ENCODE data around the gene PDE9A.

The PDE9A gene

GRCh38 chr21:42653231-42654061, at the start of gene PDE9A:
PDE9A (plus strand) TSS chr21:42653621; CDS start chr21:42653815, 194 bp downstream.
- Mint-ChIP-seq H3K9me3 (no peaks in the 10 kb centered on the region), H3K27ac (peak within 1 kb of the TSS; percentile 85 to 98 (median 93)), H3K4me3 (peak within 1 kb of the TSS; percentile 91 to 94 (median 92)), H3K36me3 (ENCODE audit: low read depth) (peaks cover 3% of the 10 kb centered on the region), H3K27me3 (ENCODE audit: low read depth) (no peaks in the 10 kb centered on the region), H3K4me1 (peaks cover 40% of the 10 kb centered on the region)
- no peak for TF ChIP-seq CTCF (IDR thresholded peaks at IDR 0.05; ENCODE audit: unreplicated experiment in 3 of 3)

DNA sequence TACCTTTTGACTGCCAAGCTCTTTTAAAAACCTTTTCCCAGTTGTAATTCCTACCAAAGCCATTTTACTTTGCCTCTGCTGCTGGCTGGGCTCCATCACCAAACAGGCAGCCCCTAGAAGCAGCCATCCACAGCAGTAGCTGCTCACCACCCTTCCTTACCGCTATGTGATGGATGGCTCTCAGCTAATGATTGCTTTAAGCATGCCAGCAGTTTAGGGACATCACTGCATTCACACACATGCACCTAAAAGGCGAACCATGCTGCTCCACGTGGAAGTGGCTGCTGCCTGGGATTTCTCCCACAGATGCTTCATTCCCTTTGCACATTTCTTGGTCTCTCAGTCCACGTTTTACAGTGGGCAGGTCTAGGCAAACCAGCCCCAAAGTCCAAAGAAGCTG, 46.3 kb upstream of the PDE9A start:
- H3K4me1 Mint-ChIP-seq, result no peaks in the 10 kb centered on the region
- TF ChIP-seq CTCF (IDR thresholded peaks at IDR 0.05; ENCODE audit: unreplicated experiment in 3 of 3), result no peak
- H3K36me3 Mint-ChIP-seq (ENCODE audit: low read depth), result peaks cover 7% of the 10 kb centered on the region
- H3K4me3 Mint-ChIP-seq, result no peak overlapping the region
- H3K27ac Mint-ChIP-seq, result peak overlapping the region; percentile 43 to 91 (median 82)
- peaks cover 7% of the 10 kb centered on the region for H3K27me3 Mint-ChIP-seq (ENCODE audit: low read depth)
- peaks cover 21% of the 10 kb centered on the region for H3K9me3 Mint-ChIP-seq

GRCh38 chr21:42607525-42608102, 45.8 kb upstream of the PDE9A start:
- H3K9me3 Mint-ChIP-seq, result peaks cover 24% of the 10 kb centered on the region
- no peak for TF ChIP-seq CTCF (IDR thresholded peaks at IDR 0.05; ENCODE audit: unreplicated experiment in 3 of 3)
- peaks cover 7% of the 10 kb centered on the region for H3K27me3 Mint-ChIP-seq (ENCODE audit: low read depth)
- no peaks in the 10 kb centered on the region for H3K4me1 Mint-ChIP-seq
- peak overlapping the region; percentile 82 to 91 (median 89) for H3K27ac Mint-ChIP-seq
- peaks cover 7% of the 10 kb centered on the region for H3K36me3 Mint-ChIP-seq (ENCODE audit: low read depth)
- H3K4me3 Mint-ChIP-seq, result no peak overlapping the region

DNA sequence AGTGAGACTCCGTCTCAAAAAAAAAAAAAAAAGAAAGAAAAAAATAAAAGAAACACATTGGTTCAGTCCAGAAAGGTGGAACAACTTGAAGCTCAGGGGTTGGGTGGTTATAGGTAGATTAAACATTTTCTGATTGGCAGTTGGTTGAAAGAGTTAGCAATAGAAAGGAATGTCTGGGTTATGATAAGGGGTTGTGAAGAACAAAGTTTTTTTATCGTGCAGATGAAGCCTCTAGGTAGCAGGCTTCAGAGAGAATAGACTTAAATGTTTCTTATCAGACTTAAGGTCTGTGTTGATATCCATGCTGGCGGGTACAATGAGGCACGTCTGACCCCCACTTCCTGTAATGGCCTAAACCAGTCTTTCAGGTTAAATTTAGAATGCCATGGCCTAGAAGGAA, 45.0 kb upstream of the PDE9A start:
- Mint-ChIP-seq H3K27me3 (ENCODE audit: low read depth) (peaks cover 7% of the 10 kb centered on the region), H3K4me3 (no peak overlapping the region), H3K9me3 (peaks cover 23% of the 10 kb centered on the region), H3K36me3 (ENCODE audit: low read depth) (peaks cover 7% of the 10 kb centered on the region), H3K4me1 (no peaks in the 10 kb centered on the region), H3K27ac (peak overlapping the region in 1 of 3 experiments; percentile 30)
- no peak for TF ChIP-seq CTCF (IDR thresholded peaks at IDR 0.05; ENCODE audit: unreplicated experiment in 3 of 3)

GRCh38 chr21:42609811-42610210, 43.6 kb upstream of the PDE9A start:
- Mint-ChIP-seq H3K27me3 (ENCODE audit: low read depth) (no peaks in the 10 kb centered on the region), H3K9me3 (peaks cover 19% of the 10 kb centered on the region), H3K27ac (no peak overlapping the region), H3K4me3 (no peak overlapping the region), H3K36me3 (ENCODE audit: low read depth) (no peaks in the 10 kb centered on the region), H3K4me1 (no peaks in the 10 kb centered on the region)
- no peak for TF ChIP-seq CTCF (IDR thresholded peaks at IDR 0.05; ENCODE audit: unreplicated experiment in 3 of 3)

All from nephron (organoid).